NCI-H69 (cell line): Measurements from ENCODE around the gene USP22.

Experiments used
- DNase-seq: peaks from one replicate; lab custom pipeline; 2025; lab: John Stamatoyannopoulos, UW

USP22 gene

DNA sequence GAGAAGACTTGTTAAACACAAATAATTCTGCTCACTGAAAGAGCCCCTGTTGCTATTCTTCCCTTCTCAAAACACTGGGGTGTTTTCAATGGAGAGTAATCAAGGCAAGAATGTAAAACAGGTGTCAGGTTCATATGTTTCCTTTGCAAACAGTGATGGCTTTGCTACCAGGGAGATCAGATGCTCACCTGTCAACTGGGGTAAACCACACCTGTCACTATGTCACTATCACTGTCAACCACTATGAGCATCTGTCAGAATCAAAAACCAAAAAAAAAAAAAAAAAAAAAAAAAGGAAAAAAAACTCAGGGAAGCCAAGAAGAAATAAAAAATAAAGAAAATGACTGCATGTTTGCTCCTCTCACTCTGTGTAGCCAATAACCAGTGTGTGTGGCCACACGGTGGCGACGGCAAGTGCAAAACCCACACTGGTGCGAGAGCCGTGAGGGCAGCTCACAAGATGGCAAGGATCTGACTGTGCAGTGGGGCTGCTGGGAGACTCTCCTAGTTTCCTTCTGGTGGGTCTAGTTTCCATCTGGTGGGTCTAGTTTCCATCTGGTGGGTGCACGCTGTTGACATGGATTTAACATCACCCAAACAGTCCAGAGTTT is 22.7 kb downstream of the USP22 start:
- peak; percentile 13 for DNase-seq

DNA sequence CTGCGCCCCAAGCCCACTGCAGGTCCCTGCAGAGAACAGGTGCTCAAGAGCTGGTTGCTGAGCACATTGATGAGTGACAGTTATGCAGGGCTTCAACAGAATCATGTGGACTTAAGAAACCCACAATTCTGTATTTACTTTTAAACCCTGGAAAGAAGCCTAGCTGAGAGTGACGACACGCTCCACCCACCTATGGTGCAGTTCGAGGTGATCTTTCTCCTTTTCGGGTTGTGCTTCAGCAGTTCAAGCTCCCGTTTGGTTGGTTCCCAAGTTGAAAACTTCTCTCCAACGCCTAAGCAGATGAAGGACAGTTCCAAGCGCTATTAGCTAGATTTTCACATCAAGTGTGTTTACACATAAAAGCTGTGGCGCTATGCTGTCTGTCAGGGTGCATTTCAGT is 23.9 kb downstream of the USP22 start:
- DNase-seq, result no peak

DNA sequence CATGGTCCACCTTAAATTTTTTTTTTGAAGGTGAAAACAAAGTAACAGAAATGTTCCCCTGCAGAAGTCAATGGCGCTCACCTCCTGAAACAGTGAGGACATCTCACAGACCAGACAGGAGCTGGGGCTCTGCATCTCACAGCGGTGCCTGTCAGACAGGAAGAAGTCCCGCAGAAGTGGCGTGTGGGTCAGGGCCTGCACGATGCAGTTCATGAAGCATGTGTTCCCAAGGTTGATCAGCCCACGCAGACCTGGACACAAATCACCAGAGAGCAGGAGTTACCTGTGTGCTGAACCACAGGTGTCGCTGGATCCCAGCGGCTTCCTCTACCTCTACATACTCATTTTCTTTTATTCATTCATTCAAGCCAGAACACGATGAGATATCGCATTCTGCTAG is 24.9 kb downstream of the USP22 start:
- no peak for DNase-seq

DNA sequence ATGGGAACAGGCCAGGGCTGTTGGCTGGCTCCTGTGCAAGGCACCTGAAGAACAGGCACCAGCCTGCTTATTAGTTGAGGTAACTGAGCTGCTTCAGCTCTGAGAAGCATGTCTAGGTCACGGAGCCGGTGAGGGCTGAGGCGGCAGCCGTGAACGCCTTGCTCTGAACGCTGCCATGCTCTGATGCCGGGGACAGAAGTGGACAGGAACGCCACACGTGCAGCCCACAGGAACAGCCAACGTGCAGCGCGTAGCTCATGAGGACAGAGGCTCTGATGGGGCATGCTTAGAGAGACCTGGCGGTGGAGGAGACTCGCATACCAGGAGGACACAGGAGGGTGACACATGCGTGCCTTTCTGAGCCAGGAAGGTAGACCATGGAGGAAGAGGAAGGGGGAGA is 25.6 kb downstream of the USP22 start:
- no peak for DNase-seq

DNA sequence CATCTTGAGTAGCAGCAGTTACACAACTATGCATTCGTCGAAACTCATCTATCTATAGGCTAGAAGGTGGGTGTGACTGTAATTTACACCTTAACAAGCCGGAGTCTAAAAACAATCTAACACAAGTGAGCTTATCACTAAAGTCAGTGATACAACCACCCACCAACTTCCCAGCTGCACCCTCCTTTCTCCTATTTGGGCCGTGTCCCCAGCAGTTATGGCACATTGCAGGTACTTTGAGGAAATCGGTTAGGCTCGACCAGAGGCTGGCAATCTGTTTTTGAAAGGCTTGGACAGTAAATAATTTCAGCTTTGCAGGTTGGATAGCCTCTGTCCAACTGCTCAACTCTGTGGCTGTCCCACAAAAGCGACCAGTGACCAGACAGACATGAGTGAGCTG is 26.0 kb downstream of the USP22 start:
- no peak for DNase-seq

DNA sequence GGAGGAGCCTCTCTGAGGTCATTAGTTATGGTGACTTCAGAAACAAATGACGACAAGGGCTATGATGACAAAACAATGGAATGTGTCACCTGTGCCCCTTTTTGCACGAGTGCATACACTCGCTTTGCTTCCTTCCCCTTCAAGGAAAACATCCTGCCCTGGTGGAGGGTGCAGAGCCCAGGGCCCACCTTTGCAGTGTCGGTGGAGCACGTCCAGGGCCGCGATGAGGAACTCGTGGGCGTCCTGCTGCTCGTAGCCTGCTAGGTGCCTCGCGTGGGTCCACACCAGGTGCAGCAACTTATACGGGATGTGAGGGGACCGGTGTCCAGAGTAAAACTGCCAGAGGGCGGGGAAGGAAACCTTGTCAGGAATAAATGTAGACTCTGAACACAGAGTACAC is 27.2 kb downstream of the USP22 start:
- DNase-seq, result no peak

DNA sequence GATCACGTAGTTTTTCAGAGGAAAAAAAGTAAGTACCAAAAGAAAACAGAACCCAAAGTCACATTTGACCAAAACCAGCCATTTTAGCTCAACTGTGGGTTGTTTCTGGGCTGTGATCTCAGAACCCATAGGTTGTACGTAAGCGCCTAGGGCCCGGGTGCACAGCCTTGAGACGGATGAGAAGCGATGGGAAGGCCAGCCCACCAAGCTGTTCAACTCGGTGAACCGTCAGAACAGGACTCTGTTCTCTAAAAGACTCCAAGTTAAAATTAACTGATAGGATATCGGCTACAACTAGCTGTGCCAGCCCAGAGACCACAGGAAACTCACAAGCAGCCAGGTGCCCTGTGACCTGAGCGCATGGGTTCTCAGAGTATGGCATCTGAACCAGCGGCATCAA is 28.3 kb downstream of the USP22 start:
- no peak for DNase-seq

DNA sequence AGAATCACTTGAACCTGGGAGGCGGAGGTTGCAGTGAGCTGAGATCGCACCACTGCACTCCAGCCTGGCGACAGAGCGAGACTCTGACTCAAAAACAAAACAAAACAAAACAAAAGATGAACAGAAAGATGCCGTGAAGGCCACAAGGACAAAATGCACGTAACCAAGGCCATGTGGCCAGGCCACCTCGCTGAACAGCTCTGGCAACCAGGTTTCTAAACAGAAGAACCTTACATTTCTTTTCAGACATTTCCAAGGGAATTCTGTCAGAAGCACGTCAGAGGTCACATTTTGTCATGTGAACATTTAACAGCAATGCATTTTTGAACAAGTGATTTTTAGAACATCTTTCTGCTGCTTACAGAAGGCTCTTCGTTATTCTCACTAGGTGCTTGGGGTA is 28.8 kb downstream of the USP22 start:
- no peak for DNase-seq

DNA sequence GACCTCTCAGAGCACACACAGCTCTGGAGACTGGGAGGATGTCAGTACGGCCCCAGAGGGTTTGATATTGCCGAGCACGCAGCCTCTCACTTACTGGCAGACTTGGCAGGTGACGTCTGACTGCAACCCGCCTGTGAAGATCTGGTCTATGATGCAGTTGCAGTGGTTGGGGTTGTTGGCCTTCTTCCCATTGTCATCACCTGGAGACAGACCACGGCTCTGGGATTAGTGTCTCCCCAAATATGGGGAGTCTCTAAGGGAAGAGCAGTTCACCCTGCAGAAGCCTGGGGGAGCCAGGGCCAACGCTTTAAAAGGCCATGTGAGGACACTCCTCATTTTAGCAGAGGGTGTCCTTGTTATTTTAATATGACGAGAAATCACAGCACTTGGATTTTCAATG is 30.1 kb downstream of the USP22 start:
- no peak for DNase-seq

DNA sequence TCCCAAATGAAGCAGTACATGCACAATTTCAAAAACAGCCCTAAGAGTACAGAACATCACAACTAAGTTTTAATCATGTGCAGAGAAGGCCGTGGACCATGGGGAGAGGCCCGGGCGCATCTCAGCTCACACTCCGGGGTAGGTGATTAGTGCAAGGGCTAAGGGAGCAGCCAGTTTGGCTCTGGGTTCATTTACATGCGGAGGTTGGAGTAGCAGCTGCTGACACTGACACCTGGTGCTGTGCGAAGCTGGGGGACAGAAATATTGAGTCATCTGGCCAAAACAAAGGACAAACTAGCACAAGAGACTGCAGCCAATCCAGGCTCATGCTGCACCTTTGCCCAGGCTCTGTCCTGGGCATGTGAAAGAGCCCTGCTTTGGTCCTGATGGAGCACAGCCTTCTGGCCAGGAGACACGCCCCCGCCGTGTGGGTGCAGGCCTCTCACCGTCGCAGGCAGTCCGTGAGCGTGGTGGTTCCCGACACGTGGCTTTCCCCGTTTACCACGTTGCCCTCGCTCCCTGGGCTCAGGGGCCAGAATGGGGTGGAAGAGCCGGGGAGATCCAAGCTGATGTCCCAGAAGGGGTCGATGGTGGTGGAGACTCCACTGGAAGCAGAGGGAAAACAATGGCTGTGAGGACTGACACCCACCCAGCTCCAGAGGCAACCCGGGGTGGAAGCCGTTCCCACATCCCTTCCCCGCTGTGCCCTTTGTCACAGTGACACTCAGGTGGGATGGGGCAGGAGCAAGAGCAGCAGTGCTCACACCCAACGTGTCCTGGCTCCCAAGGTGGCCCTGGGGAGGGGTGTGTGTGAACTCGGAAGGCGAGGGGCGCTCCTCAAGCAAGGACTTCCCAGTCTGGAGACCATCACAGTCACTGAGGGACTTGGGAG is 31.9 kb downstream of the USP22 start:
- DNase-seq, result no peak

DNA sequence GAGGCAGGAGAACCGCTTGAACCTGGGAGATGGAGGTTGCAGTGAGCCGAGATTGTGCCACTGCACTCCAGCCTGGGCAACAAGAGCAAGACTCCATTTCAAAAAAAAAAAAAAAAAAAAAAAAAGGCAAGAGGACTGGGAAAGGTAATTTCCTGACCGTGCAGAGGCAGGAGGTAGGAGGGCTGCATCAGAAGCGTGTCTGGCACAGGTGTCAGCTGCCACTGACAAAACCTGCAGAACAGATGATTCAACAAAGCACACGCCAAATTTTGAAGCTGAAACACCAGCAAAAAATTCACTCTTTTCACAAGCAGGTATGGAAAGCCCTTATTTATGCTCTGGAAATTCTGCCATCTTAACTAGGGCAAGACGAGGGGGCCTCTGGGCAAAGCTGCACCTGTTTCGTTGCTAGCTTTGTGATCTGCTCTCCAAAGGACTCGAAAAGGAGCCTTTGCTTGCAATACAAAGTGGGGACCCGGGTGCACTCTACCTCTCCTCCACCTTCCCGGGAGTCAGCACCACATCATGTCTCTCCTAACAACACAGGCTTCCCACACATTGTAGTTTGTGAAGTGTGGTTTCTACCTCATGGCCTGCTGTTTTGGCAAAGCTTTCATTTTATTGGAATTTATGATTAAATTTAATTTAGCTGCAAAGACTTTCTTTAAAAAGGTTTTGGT is 33.7 kb downstream of the USP22 start:
- no peak for DNase-seq

DNA sequence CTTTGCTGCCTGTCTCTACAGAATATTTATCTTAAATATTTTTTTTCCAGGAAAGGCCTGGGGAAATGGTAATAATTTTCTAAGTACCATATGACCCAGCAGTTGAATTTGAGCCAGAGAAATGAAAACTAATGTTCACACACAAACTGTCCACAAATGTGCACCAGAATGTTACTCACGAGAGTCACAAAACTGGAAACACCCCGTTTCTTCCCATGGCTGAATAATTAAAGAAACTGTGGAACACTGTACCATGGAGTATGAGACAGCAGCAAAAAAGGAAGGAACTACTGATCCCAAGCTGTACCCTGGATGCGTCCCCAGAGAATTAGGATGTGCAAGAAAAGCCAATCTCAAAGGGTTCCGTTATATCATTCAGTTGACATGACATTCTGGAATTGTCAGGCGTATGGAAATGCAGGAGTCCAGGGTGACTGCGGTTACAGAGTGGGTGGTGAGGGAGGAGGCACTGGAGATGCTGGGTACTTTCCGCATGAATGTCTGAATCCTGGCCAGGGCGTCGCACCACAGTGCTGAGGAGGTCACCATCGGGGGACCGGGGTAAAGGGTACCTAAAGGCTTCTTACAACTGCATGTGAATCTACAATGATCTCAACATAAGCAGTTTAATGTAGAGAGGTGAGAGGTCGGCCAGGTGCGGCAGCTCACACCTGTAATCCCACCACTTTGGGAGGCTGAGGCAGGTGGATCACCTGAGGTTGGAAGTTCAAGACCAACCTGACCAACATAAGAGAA is 34.5 kb downstream of the USP22 start:
- no peak for DNase-seq

DNA sequence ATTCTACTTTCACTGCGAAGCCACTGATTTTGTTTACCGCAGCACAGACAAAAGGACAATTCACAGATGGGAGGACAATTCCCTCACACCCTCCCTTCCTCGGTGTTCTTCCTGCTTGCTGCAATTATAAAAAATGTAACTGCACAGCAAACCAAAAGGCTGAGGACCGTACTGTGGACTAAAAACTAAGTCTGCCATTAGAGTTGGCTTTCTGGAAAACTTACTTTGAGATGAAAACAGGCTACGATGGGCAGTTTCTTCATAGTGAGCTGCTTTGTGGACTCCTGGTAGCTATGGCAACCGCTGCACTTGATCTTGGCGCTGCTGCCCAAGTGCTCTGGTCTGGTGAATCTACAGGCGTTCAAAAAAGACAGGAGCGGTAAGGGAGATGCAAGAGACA is 35.2 kb downstream of the USP22 start:
- DNase-seq, result no peak

DNA sequence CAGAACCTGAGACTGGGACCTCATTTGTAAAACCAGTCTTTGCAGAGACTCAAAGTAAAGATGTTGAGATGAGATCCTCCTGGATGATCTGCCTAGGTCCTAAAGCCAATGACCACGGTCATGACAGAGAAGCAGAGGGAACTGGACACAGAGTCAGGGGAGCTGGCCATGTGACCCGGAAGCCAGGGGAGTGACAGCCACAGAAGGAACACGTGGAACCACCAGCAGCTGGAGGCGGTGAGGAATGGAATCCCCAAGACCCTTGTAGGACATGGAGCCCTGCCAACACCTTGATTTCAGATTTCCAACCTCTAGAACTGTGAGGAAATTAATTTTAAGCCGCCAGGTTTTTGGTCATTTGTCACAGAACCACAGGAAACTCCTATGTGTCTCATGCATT is 37.0 kb downstream of the USP22 start:
- no peak for DNase-seq

DNA sequence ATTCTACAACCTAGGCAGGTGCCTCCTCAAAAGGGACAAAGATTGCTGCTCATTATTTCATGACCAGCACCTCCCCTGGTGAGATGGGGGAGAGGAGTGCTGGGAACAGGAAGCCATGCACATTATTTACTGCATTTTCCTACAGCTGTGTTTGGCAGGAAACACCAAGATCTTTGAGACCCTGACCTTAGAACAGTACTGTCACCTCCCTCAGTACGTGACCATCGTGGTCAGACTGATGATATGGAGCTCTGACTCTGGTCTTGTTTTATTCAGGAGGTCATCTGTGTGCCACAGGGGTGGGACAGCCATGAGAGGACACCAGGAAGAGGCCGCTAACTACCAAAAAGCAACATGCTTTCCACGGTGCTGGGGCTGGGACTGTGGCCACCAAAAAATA is 37.4 kb downstream of the USP22 start:
- no peak for DNase-seq

DNA sequence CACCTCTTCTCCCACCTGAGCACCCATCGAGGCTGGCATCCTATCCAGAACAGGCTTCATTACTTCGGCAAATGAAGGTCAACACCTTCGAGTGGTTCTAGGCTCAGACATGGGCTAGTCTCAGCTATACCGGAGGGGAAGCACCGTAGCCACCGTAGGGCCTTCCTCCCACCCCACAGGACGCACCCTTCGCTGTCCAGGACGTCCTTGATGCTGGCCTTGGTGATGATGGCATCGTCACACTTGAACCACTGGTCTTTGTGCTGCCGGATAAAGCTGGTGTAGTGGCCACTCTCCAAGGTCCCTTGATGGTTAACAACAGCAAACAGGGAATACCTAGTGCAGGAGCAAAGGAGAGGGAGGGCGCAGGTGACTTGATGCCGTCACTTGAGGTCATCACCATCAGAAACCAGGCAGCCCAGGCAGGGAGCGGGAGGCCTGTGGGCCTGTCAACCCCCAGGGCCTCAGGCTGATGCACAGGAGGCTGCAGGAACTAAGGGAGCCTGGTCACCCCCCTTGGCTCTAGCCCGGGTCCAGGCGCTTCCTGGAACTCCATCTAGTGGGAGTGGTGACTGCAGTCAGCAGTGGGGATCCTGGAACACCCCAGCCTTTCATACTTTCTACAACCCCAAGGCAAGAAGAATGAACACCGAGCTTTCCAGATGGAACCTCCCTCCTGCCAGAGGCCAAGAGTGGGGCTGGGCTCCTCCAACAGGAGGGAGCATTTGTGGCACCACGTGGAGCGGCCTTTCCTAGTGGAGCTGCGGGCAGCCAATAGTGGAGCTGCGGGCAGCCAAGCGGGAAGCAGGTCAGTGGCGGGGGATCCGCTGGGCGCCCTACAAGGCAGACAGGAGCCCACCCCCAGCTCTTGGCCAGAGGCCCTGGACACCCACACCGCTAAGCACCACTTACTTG is 38.5 kb downstream of the USP22 start:
- DNase-seq, result no peak

DNA sequence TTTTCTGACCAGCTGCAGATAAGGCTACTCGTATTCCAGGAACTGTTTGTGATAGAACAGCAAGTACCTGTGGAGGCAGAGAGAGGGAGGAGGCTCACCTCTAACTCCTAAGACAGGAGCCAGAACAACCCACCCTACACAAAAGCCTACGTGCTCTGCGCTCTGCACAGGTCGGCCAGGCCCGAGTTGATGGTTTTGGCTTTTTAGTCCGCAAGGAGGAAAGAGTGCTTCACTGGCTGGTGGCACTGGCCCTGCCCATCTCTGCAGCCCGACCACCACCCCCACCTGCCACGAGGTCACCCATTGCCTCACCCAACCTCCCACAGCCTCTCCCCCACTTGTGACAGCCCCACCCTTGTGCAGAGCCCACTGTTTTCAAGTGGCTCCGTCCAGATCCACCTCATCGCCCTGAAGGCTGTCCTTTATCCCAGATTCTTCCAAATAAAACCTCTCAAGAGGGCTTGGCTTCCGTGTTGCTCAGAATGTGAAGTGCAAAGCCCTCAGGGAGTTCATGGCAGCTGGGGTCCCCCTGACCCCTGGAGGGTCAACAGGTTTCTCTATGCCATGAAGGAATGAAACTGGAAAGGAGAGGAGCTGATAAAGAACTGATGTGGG is 39.7 kb downstream of the USP22 start:
- no peak for DNase-seq

DNA sequence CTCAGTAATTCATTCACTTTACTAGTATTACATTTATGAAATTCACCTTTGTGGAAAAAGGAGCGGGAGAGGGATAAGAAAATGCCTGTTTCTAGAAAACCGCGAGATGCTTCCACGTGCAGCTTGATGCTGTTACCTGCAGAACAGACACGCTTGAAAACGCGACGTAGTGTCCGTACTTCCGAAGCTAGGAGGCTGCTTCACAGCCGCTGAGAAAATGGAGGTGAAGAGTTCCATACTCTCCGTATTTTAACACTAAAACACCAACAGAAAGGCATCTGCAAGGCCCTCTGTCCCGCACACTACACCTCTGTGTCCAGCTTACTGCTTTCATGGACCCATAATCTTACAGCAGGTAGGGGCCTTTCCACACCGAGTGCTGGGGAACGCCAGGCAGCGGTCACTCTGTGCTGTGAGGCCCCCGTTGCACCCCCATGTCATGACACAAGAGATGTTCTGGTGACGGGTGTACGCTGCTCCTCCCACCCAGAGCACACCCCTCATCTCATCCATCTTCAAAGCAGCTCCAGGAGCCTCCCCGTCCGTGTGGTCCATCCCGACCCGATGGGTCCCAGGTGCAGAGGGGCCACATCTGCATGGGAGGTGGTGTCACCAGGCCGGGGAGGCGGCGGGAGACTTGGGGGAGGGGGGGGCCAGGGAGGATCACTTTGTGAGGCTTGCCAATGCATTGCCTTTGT is 40.4 kb downstream of the USP22 start:
- no peak for DNase-seq

DNA sequence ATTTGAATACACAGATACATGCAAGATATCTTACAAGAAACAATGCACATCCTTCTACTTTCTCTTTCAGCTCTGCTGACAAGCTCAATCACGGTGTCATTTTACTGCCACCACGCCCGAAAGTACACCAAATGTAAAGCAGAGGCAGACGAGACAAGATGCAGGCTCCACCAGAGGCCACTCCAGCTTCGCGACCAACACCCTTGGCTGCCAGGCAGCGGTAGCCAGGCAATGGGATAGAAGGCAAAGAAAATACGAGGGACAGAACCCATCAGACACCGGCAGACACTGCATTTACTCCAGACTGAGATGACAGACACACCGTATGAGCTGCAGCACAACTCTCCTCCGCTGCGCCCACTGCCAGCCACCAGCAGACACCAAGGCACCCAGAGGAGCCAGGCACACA is 41.0 kb downstream of the USP22 start:
- peak; percentile 4 for DNase-seq

DNA sequence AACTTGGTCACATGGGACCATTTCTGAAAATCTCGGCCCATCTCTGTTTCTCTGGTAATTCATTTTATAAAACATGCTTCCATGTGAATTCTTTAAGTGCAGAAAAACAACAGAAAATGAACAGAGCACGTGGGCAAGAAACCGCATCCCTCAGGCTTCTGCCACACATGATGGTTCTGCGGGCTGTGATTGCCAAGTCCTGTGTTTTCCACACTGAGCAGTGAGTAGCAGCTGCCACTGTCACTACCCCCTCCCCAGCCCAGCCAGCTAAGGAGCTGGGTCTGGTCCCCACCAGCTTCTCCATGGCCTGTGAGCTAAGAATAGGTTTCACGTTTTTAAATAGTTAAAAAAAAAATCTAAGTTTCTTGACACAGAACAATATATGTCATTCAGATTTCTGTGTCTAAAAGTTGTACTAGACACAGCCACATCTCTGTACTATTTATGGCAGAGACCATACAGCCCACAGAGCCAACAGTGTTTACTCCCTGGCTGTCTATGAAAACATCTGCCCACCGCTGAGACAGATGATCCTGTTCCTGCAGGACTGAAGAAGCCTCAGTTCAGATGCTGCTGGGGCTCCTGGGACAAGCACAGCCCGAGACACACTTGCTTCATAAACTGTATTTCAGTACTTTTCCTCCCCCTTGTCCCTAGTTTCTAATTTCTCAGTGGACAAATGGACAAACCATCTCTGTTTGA is 41.5 kb downstream of the USP22 start:
- DNase-seq, result no peak
